MM.1S (cell line): ENCODE data around the gene TP63.

Source experiments
- DNase-seq: peaks from one replicate; pipeline ENCODE4 v3.0.0-alpha.2; 2015
- H2AFZ ChIP-seq: fragments of 300-600 bp; sonication (generic); 2 replicates; pipeline ENCODE4 v1.6.0; 2016; ENCODE audit warnings: antibody characterized with exemption, low read length
- H3F3A ChIP-seq: fragments of 300-600 bp; sonication (generic); 2 replicates; pipeline ENCODE4 v1.6.1; 2016; ENCODE audit warnings: mild to moderate bottlenecking, antibody characterized with exemption, low read length, moderate library complexity, mixed read lengths; ENCODE audit not compliant: insufficient read depth
- H3K27ac ChIP-seq: fragments of 300-600 bp; sonication (generic); 2 replicates; pipeline ENCODE4 v1.5.1; 2016; ENCODE audit warnings: mild to moderate bottlenecking, low read length
- H3K27me3 ChIP-seq: fragments of 300-600 bp; sonication (generic); replicated peaks from 2 replicates; pipeline ENCODE4 v1.6.0; 2016; ENCODE audit warnings: low read length; ENCODE audit not compliant: insufficient read depth
- H3K36me3 ChIP-seq: fragments of 300-600 bp; sonication (generic); replicated peaks from 2 replicates; pipeline ENCODE4 v1.6.1; 2016; ENCODE audit warnings: mild to moderate bottlenecking, low read length, mixed read lengths; ENCODE audit not compliant: insufficient read depth
- H3K4me1 ChIP-seq: fragments of 300-600 bp; sonication (generic); 2 replicates; pipeline ENCODE4 v1.6.1; 2016; ENCODE audit warnings: low read length, mixed read lengths
- H3K4me2 ChIP-seq: fragments of 300-600 bp; sonication (generic); 2 replicates; pipeline ENCODE4 v1.6.0; 2016; ENCODE audit warnings: low read depth, low read length
- H3K4me3 ChIP-seq: fragments of 300-600 bp; sonication (generic); 2 replicates; pipeline ENCODE4 v1.5.1; 2016; ENCODE audit warnings: low read length, mixed read lengths
- H3K79me2 ChIP-seq: fragments of 300-600 bp; sonication (generic); 2 replicates; pipeline ENCODE4 v1.6.1; 2016; ENCODE audit warnings: mixed run types, low read length, mixed read lengths
- H3K9ac ChIP-seq: fragments of 300-600 bp; sonication (generic); 2 replicates; pipeline ENCODE4 v1.6.1; 2016; ENCODE audit warnings: low read length, mixed read lengths
- H3K9me2 ChIP-seq: fragments of 300-600 bp; sonication (generic); replicated peaks from 2 replicates; pipeline ENCODE4 v1.6.1; 2016; ENCODE audit warnings: mild to moderate bottlenecking, low read length, mixed read lengths; ENCODE audit not compliant: insufficient read depth
- H3K9me3 ChIP-seq: fragments of 300-600 bp; sonication (generic); replicated peaks from 2 replicates; pipeline ENCODE4 v1.6.1; 2016; ENCODE audit warnings: mild to moderate bottlenecking, low read length, mixed read lengths; ENCODE audit not compliant: insufficient read depth
- H4K20me1 ChIP-seq: fragments of 300-600 bp; sonication (generic); 2 replicates; pipeline ENCODE4 v1.6.1; 2016; ENCODE audit warnings: mild to moderate bottlenecking, low read length, moderate library complexity, mixed read lengths; ENCODE audit not compliant: insufficient read depth
- CTCF ChIP-seq: fragments of 300-600 bp; sonication (generic); IDR thresholded peaks from 2 replicates; pipeline ENCODE4 v1.5.1; 2016; ENCODE audit warnings: antibody characterized with exemption, low read length, mixed read lengths
- EZH2 ChIP-seq: fragments of 300-600 bp; sonication (generic); optimal IDR thresholded peaks from 2 replicates; pipeline ENCODE3; 2017; ENCODE audit warnings: low read depth, mild to moderate bottlenecking, antibody characterized with exemption, low read length, mixed read lengths
- EZH2phosphoT487 ChIP-seq: fragments of 300-600 bp; sonication (generic); IDR thresholded peaks from 2 replicates; pipeline ENCODE4 v1.6.1; 2018; ENCODE audit warnings: antibody characterized with exemption, low read length

The TP63 gene

GRCh38 chr3:189890496-189890895 is 259.3 kb downstream of the TP63 start:
- Histone ChIP-seq H3K4me1 (no peaks in the 10 kb centered on the region), H2AFZ (no peak overlapping the region), H3K4me2 (no peak overlapping the region), H3K4me3 (no peak overlapping the region), H3F3A (no peaks in the 10 kb centered on the region), H4K20me1 (no peaks in the 10 kb centered on the region), H3K9ac (no peak overlapping the region), H3K9me2 (no peaks in the 10 kb centered on the region), H3K36me3 (no peaks in the 10 kb centered on the region), H3K79me2 (no peaks in the 10 kb centered on the region), H3K27me3 (no peaks in the 10 kb centered on the region), H3K27ac (no peak overlapping the region), H3K9me3 (no peaks in the 10 kb centered on the region)
- TF ChIP-seq CTCF (no peak), EZH2 (no peak), EZH2phosphoT487 (no peak)
- no peak for DNase-seq

- no peaks in the 10 kb centered on the region for H3K27me3 ChIP-seq
- no peak for TF ChIP-seq EZH2phosphoT487
- TF ChIP-seq EZH2, result no peak
- no peak for TF ChIP-seq CTCF
- no peaks in the 10 kb centered on the region for H3K9me3 ChIP-seq
- no peaks in the 10 kb centered on the region for H4K20me1 ChIP-seq
- no peaks in the 10 kb centered on the region for H3K9me2 ChIP-seq
- no peaks in the 10 kb centered on the region for H3K36me3 ChIP-seq
- no peak overlapping the region for H2AFZ ChIP-seq
- no peak overlapping the region for H3K4me2 ChIP-seq
- H3K27ac ChIP-seq, result no peak overlapping the region
- H3K4me3 ChIP-seq, result no peak overlapping the region
- no peak for DNase-seq
- no peaks in the 10 kb centered on the region for H3F3A ChIP-seq
- no peaks in the 10 kb centered on the region for H3K4me1 ChIP-seq
- no peaks in the 10 kb centered on the region for H3K79me2 ChIP-seq
- no peak overlapping the region for H3K9ac ChIP-seq
Observed at GRCh38 chr3:189896533-189896932, 265.3 kb downstream of the TP63 start.

GRCh38 chr3:189897406-189897805 is 266.2 kb downstream of the TP63 start:
- Histone ChIP-seq H3K9me3 (no peaks in the 10 kb centered on the region), H3K9ac (no peak overlapping the region), H3K27me3 (no peaks in the 10 kb centered on the region), H3K36me3 (no peaks in the 10 kb centered on the region), H3F3A (no peaks in the 10 kb centered on the region), H3K4me3 (no peak overlapping the region), H3K27ac (no peak overlapping the region), H3K9me2 (no peaks in the 10 kb centered on the region), H2AFZ (no peak overlapping the region), H3K4me2 (no peak overlapping the region), H4K20me1 (no peaks in the 10 kb centered on the region), H3K79me2 (no peaks in the 10 kb centered on the region), H3K4me1 (no peaks in the 10 kb centered on the region)
- TF ChIP-seq EZH2 (no peak), CTCF (no peak), EZH2phosphoT487 (no peak)
- DNase-seq, result no peak
